GM21825 (cell line): ENCODE results near the gene ST14.

Experiments
- ATAC-seq: cut with Tn5 transposase; IDR thresholded peaks from one replicate; pipeline ENCODE4 v1.9.1; 2021; ENCODE audit warnings: mild to moderate bottlenecking, moderate library complexity; ENCODE audit not compliant: unreplicated experiment

ST14 gene

DNA sequence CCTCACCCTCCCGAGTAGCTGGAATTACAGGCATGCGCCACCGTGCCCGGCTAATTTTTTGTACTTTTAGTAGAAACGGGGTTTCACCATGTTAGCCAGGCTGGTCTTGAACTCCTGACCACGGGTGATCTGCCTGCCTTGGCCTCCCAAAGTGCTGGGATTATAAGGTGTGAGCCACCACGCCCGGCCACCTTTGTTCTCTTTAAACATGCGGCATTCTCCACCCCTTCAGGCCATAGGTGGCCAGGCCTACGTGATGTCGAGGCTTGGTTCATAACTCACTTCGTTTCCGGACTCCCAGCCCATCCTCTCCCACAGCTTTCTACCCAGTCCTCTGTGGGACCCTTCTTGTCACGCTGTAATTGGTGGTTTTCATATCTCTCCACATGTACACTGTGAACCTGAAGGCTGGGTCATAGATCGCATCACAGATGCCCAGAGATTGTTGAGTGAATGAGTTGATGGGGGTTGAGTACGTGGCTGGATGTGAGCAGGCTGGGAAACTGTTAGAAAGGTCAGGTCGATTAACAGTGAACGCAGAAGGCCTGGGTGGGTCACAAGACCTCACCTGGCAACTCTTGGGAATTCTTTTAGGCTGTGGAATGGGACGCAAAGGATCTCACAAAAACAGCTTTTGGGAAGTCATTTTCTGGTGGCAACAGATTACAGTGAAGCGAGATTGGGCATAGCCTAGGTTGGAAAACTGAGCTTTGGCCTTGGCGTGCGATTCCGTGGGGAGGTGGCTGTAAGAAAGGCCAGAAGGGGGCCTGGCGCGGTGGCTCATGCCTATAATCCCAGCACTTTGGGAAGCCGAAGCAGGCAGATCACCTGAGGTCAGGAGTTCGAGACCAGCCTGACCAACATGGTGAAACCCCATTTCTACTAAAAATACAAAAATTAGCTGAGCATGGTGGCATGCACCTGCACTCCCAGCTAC lies 44.5 kb downstream of the ST14 start:
- no peak for ATAC-seq

- ATAC-seq, result no peak
Measured at GRCh38 chr11:130204703-130205095, 45.1 kb downstream of the ST14 start.

DNA sequence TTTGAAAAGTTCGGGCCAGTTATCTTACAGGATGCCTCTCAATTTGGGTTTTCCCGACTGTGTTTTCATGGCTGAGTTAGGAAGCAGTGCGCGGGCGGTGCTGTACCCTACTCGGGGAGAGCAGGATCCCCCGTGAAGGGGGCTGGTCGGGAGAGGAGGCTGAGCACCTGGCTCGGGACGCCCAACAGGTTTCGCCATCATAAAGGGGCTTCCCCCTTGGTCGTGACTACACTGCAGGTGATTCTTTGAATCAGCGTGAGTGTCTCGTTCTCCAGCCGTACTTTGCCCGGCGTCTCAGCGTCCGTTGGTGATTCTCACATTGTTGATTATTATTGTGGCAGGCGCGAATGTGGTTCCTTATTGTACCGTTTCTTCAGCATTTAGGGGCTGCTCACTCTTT lies 46.6 kb downstream of the ST14 start:
- ATAC-seq, result no peak

DNA sequence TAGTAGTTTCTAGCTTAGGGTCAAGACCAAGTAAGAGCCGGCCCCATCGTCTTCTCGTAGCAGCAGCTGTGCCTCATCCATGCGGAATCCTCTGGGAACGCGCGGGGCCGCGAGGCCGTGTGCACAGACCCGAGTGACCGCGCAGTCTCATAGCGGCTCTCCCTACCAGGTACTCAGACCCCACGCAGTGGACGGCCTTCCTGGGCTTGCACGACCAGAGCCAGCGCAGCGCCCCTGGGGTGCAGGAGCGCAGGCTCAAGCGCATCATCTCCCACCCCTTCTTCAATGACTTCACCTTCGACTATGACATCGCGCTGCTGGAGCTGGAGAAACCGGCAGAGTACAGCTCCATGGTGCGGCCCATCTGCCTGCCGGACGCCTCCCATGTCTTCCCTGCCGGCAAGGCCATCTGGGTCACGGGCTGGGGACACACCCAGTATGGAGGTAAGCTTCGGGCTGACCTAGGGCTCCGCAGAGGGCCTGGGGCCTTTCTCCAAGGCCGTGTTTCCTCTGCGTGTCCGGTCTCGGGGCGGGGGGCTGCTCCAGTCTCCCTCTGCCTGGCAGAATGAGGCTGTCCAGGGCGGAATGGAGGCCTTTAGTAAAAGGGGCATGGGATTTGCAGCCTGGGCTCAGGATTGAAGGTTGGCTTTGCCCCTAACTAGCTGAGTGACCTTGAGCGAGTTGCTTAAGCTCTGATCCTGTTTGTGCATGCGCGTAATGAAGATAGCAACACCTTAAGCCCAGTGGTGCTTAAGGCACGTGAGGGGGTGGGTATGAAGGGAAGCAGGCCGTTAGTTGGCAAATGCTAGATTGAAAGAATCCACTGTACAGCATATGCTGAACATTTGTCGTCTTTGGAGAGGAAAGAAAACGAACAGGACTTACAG lies 48.9 kb downstream of the ST14 start:
- ATAC-seq, result no peak

GRCh38 chr11:130209128-130209932 lies 49.7 kb downstream of the ST14 start:
- no peak for ATAC-seq

DNA sequence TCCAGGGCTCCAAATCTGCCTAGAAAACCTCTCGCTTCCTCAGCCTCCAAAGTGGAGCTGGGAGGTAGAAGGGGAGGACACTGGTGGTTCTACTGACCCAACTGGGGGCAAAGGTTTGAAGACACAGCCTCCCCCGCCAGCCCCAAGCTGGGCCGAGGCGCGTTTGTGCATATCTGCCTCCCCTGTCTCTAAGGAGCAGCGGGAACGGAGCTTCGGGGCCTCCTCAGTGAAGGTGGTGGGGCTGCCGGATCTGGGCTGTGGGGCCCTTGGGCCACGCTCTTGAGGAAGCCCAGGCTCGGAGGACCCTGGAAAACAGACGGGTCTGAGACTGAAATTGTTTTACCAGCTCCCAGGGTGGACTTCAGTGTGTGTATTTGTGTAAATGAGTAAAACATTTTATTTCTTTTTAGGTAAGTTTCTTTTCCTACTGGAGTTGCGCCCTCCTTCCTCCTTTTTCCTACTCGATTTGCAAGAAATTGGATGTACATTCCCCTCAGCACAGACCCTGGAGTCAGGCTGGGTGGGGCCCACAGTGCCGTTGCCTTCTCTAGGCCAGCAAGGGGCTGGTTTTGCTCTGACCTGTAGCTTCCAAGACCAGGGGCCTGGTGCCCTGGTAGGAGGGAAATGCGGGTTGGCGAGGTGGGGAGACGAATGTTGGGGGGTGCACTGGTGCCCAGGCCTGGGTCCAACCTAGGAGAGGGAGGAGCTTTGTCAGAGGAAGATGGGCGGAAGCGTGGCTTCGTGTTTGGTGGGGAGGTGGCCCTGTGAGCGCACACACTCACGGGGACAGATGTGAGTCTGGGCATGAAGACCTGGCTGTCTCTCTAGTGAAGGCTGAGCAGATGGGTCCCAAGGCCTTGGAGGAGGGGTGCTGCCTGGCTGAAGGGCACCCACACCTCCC lies 50.6 kb downstream of the ST14 start:
- no peak for ATAC-seq

- no peak for ATAC-seq
Measured at GRCh38 chr11:130211144-130211543, 51.6 kb downstream of the ST14 start.

GRCh38 chr11:130211781-130212401 lies 52.3 kb downstream of the ST14 start:
- no peak for ATAC-seq

GRCh38 chr11:130212431-130212961 lies 52.9 kb downstream of the ST14 start:
- no peak for ATAC-seq

DNA sequence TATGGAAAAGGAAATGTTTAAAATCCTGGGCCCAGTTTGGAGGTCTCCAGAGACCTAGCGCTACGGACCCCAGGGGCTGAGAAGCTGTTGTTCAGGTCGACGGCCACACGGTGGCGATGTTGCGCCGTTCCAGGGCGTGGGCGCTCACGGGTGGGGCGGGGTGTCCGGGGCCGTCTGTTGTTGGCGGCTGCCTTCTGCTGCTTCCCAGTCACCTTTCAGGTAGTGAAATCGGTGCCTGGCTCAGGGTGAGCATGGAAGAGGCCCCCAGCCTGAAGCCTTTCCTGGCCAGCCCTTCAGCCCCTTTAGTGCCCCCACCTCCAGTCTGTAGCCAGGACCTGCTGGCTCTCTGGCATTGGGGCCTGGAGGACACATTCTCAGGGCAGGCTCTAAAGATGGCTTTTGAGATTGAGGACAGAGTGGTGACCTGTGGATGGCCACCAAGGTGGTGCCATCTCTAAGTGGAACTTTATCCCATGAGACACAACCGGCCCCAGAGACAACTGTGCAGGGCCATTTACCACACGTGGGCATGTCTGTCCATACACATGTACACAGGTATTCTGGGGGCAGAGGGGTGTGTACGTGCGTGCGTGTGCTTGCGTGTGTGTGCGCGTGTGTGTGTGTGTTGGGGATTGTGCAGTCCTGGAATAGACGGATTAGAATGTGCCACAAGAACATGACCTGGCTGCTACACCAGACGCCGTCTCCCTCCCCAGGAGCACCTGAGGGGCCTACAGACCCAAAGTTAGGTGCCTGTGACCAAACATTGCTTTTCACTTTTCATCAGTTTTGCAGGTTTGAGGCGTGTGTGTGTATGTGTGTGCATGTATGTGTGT lies 53.8 kb downstream of the ST14 start:
- ATAC-seq, result peak; percentile 89

- no peak for ATAC-seq
Measured at GRCh38 chr11:130213979-130214281, 54.3 kb downstream of the ST14 start.

DNA sequence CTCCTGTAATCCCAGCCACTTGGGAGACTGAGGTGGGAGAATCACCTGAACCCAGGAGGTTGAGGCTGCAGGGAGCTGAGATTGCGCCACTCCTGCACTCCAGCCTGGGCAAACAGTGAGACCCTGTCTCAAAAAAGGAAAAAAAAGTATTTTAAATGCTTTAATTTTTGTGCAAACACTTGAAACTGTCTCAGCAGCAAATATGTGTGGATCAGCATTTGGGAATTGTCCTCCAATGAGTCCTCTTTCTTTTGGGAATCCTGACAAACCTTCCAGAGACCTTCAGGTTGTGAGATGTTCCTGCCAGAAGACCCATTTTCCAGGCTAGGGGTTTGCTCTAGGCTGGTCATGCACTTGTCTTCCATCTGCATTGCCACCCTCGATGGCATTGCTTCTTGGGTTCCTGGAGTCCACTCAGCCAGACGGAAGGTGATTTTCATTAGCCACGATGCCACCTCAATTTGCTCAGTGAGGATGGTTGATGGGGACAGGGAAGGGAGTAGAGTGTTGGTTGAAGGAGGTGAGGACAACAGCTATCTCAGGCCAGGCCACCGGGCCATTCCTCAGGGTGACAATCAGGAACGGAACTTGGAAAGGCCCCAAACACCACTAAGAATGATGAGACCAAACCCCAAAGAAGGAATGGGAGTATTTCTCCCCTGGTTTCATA lies 55.4 kb downstream of the ST14 start:
- no peak for ATAC-seq

GRCh38 chr11:130215531-130216220 lies 56.1 kb downstream of the ST14 start:
- ATAC-seq, result no peak

DNA sequence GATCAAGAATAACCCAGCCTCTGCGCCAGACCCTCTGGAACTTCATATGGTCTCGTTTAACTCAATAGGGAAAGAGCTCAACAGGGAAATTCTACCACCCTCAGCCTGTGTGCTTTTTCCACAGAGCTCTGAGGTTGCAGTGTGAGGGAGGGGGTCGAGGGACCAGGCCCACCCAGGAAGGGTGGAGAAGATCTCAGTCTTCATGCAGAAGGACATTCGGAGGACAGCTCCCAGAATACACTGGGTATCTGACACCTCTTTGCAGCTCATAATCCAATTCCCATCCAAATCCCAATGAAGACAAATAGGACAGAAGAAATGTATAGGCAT lies 56.6 kb downstream of the ST14 start:
- ATAC-seq, result no peak

GRCh38 chr11:130216591-130217132 lies 57.1 kb downstream of the ST14 start:
- ATAC-seq, result no peak

GRCh38 chr11:130217133-130218031 lies 57.8 kb downstream of the ST14 start:
- no peak for ATAC-seq
